ENCODE measurements around the gene LAMB3. TPM values are rescaled to one million over a fixed set of nuclear protein-coding genes. Genes with fewer than 3 reads are reported as not detected.

Gene LAMB3
- total RNA-seq, 5 donors from 2014 or later (not counting 1 experiment from before 2014, with no cell fraction given): 0.25 to 1.2 (median 0.56) TPM

GRCh38 chr1:209648931-209649776 is 3.1 kb downstream of the LAMB3 start:
- Mint-ChIP-seq H3K9me3 (no peaks in the 10 kb centered on the region), H3K36me3 (no peaks in the 10 kb centered on the region), H3K27me3 (no peaks in the 10 kb centered on the region), H3K27ac (no peak overlapping the region), H3K4me1 (peaks cover 0 to 27% (median 21%) of the 10 kb centered on the region in 3 donors), H3K4me3 (no peak overlapping the region)
- Histone ChIP-seq H3K9me3 (no peaks in the 10 kb centered on the region), H3K4me3 (ENCODE audit: control insufficient read depth in 1 of 2, extremely low read depth in 1 of 2, low read length in 1 of 2) (no peak overlapping the region), H3K4me1 (ENCODE audit: control insufficient read depth in 1 of 2, extremely low read depth in 1 of 2, insufficient read depth in 2 of 2, low read length in 2 of 2) (peaks cover 0 to 14% of the 10 kb centered on the region in 2 experiments), H3K36me3 (ENCODE audit: control insufficient read depth in 2 of 2, extremely low read depth in 1 of 2, insufficient read depth in 1 of 2, low read length in 1 of 2) (no peaks in the 10 kb centered on the region), H3K27me3 (replicated peaks in 1 of 2; ENCODE audit: control insufficient read depth in 2 of 2, extremely low read depth in 1 of 2, insufficient read depth in 2 of 2, low read length in 1 of 2) (no peaks in the 10 kb centered on the region), H3K27ac (ENCODE audit: low read length) (no peak overlapping the region)
- POLR2A ChIA-PET: interaction anchor here in 1 of 2 donors (0.7 kb wide), 1 partner anchor 28 kb away, joined by 5 read pairs; no protein-coding TSS in a partner anchor
- ATAC-seq (replicated peaks in 1 of 4) (no peak), DNase-seq (no peak)
- CTCF ChIA-PET: interaction anchor here (0.5 to 1.3 kb wide), 4 partner anchors 13 to 80 kb away, joined by 3 to 4 read pairs (median 4); no protein-coding TSS in a partner anchor
- 45% methylated on average over 3 of the region's 6 CpGs for WGBS (ENCODE audit: insufficient coverage)

- ATAC-seq (replicated peaks in 1 of 4) (no peak), DNase-seq (no peak)
- Histone ChIP-seq H3K36me3 (ENCODE audit: control insufficient read depth in 2 of 2, extremely low read depth in 1 of 2, insufficient read depth in 1 of 2, low read length in 1 of 2) (no peaks in the 10 kb centered on the region), H3K27me3 (replicated peaks in 1 of 2; ENCODE audit: control insufficient read depth in 2 of 2, extremely low read depth in 1 of 2, insufficient read depth in 2 of 2, low read length in 1 of 2) (no peaks in the 10 kb centered on the region), H3K4me1 (ENCODE audit: control insufficient read depth in 1 of 2, extremely low read depth in 1 of 2, insufficient read depth in 2 of 2, low read length in 2 of 2) (peaks cover 0 to 14% of the 10 kb centered on the region in 2 experiments), H3K27ac (ENCODE audit: low read length) (no peak overlapping the region), H3K9me3 (no peaks in the 10 kb centered on the region), H3K4me3 (ENCODE audit: control insufficient read depth in 1 of 2, extremely low read depth in 1 of 2, low read length in 1 of 2) (no peak overlapping the region)
- ChIA-PET CTCF (interaction anchor here in 1 of 2 donors (0.7 kb wide), 1 partner anchor 15 kb away, joined by 3 read pairs; no protein-coding TSS in a partner anchor), POLR2A (interaction anchor here in 1 of 2 donors (0.7 kb wide), 1 partner anchor 28 kb away, joined by 5 read pairs; no protein-coding TSS in a partner anchor)
- Mint-ChIP-seq H3K27me3 (no peaks in the 10 kb centered on the region), H3K4me1 (peaks cover 0 to 27% (median 21%) of the 10 kb centered on the region in 3 donors), H3K36me3 (no peaks in the 10 kb centered on the region), H3K9me3 (no peaks in the 10 kb centered on the region), H3K4me3 (no peak overlapping the region), H3K27ac (no peak overlapping the region)
These were observed 3.9 kb downstream of the LAMB3 start for GRCh38 chr1:209648346-209648745.

- Histone ChIP-seq H3K9me3 (no peaks in the 10 kb centered on the region), H3K27me3 (replicated peaks in 1 of 2; ENCODE audit: control insufficient read depth in 2 of 2, extremely low read depth in 1 of 2, insufficient read depth in 2 of 2, low read length in 1 of 2) (no peaks in the 10 kb centered on the region), H3K4me1 (ENCODE audit: control insufficient read depth in 1 of 2, extremely low read depth in 1 of 2, insufficient read depth in 2 of 2, low read length in 2 of 2) (peaks cover 0 to 14% of the 10 kb centered on the region in 2 experiments), H3K4me3 (ENCODE audit: control insufficient read depth in 1 of 2, extremely low read depth in 1 of 2, low read length in 1 of 2) (no peak overlapping the region), H3K36me3 (ENCODE audit: control insufficient read depth in 2 of 2, extremely low read depth in 1 of 2, insufficient read depth in 1 of 2, low read length in 1 of 2) (no peaks in the 10 kb centered on the region), H3K27ac (ENCODE audit: low read length) (no peak overlapping the region)
- ChIA-PET CTCF (no interaction called here), POLR2A (no interaction called here)
- H3K9me3 Mint-ChIP-seq: no peaks in the 10 kb centered on the region
- H3K4me1 Mint-ChIP-seq: peaks cover 0 to 25% (median 21%) of the 10 kb centered on the region in 3 donors
- H3K27ac Mint-ChIP-seq: no peak overlapping the region
- 83% methylated on average over 1 of the region's 4 CpGs for WGBS (ENCODE audit: insufficient coverage)
- H3K27me3 Mint-ChIP-seq: no peaks in the 10 kb centered on the region
- DNase-seq (no peak), ATAC-seq (replicated peaks in 1 of 4) (no peak)
- no peaks in the 10 kb centered on the region for H3K36me3 Mint-ChIP-seq
- no peak overlapping the region for H3K4me3 Mint-ChIP-seq
These were observed 5.1 kb downstream of the LAMB3 start for GRCh38 chr1:209647156-209647555.

- WGBS (ENCODE audit: insufficient coverage): 96% methylated on average over 5 of the region's 5 CpGs
- Mint-ChIP-seq H3K36me3 (no peaks in the 10 kb centered on the region), H3K4me1 (peaks cover 0 to 21% (median 19%) of the 10 kb centered on the region in 3 donors), H3K27me3 (no peaks in the 10 kb centered on the region), H3K27ac (no peak overlapping the region), H3K4me3 (no peak overlapping the region), H3K9me3 (no peaks in the 10 kb centered on the region)
- peaks cover 0 to 13% of the 10 kb centered on the region in 2 experiments for H3K4me1 ChIP-seq (ENCODE audit: control insufficient read depth in 1 of 2, extremely low read depth in 1 of 2, insufficient read depth in 2 of 2, low read length in 2 of 2)
- no peaks in the 10 kb centered on the region for H3K9me3 ChIP-seq
- CTCF ChIA-PET: interaction anchor here in 1 of 2 donors (1.0 kb wide), 1 partner anchor 48 kb away, joined by 3 read pairs; no protein-coding TSS in a partner anchor
- H3K4me3 ChIP-seq (ENCODE audit: control insufficient read depth in 1 of 2, extremely low read depth in 1 of 2, low read length in 1 of 2): no peak overlapping the region
- ATAC-seq (replicated peaks in 1 of 4) (no peak), DNase-seq (peak in 1 of 35 experiments; percentile 16)
- no peak overlapping the region for H3K27ac ChIP-seq (ENCODE audit: low read length)
- no peaks in the 10 kb centered on the region for H3K36me3 ChIP-seq (ENCODE audit: control insufficient read depth in 2 of 2, extremely low read depth in 1 of 2, insufficient read depth in 1 of 2, low read length in 1 of 2)
- H3K27me3 ChIP-seq (replicated peaks in 1 of 2; ENCODE audit: control insufficient read depth in 2 of 2, extremely low read depth in 1 of 2, insufficient read depth in 2 of 2, low read length in 1 of 2): no peaks in the 10 kb centered on the region
- POLR2A ChIA-PET: no interaction called here
These were observed 5.7 kb downstream of the LAMB3 start for GRCh38 chr1:209646558-209646957.

- peaks cover 0 to 14% (median 13%) of the 10 kb centered on the region in 3 donors for H3K4me1 Mint-ChIP-seq
- no peak for DNase-seq
- Histone ChIP-seq H3K4me3 (ENCODE audit: control insufficient read depth in 1 of 2, extremely low read depth in 1 of 2, low read length in 1 of 2) (no peak overlapping the region), H3K27ac (ENCODE audit: low read length) (no peak overlapping the region), H3K27me3 (replicated peaks in 1 of 2; ENCODE audit: control insufficient read depth in 2 of 2, extremely low read depth in 1 of 2, insufficient read depth in 2 of 2, low read length in 1 of 2) (no peaks in the 10 kb centered on the region), H3K9me3 (no peaks in the 10 kb centered on the region), H3K36me3 (ENCODE audit: control insufficient read depth in 2 of 2, extremely low read depth in 1 of 2, insufficient read depth in 1 of 2, low read length in 1 of 2) (no peaks in the 10 kb centered on the region), H3K4me1 (ENCODE audit: control insufficient read depth in 1 of 2, extremely low read depth in 1 of 2, insufficient read depth in 2 of 2, low read length in 2 of 2) (peaks cover 0 to 7% of the 10 kb centered on the region in 2 experiments)
- H3K9me3 Mint-ChIP-seq: no peaks in the 10 kb centered on the region
- ChIA-PET CTCF (interaction anchor here in 1 of 2 donors (1.0 kb wide), 1 partner anchor 49 kb away, joined by 3 read pairs; no protein-coding TSS in a partner anchor), POLR2A (no interaction called here)
- H3K27me3 Mint-ChIP-seq: no peaks in the 10 kb centered on the region
- no peak overlapping the region for H3K4me3 Mint-ChIP-seq
- H3K36me3 Mint-ChIP-seq: no peaks in the 10 kb centered on the region
- 93% methylated on average over 12 of the region's 16 CpGs for WGBS (ENCODE audit: insufficient coverage)
- H3K27ac Mint-ChIP-seq: no peak overlapping the region
- no peak for ATAC-seq (replicated peaks in 1 of 4)
These were observed 6.4 kb downstream of the LAMB3 start for GRCh38 chr1:209645574-209646452.

Measured in T-cell (primary cell).